GM12878 (cell line): Measurements from ENCODE around the gene DIP2A. TPM values are rescaled to one million over a fixed set of nuclear protein-coding genes. Genes with fewer than 3 reads are reported as not detected.

Source experiments
- ATAC-seq: fragments of 200-7000 bp; cut with Tn5 transposase; 3 replicates; pipeline ENCODE4 v1.9.1; 2020; ENCODE audit warnings: mild to moderate bottlenecking, moderate library complexity
- BruUV-seq: library from RNA; stranded (reverse); fragments of 400-500 nt; replicated peaks from 2 replicates; lab custom pipeline; 2021; lab: Mats Ljungman, UMichigan
- CTCF ChIA-PET: fragments of 300-600 bp; sonication (Branson Sonifier 250); formaldehyde crosslinking; extraction: SDS; loops from one replicate; lab custom pipeline; 2021; ENCODE audit warnings: inconsistent platforms; lab: Yijun Ruan, JAX
- POLR2A ChIA-PET: fragments of 350-600 bp; formaldehyde crosslinking; extraction: SDS; loops from one replicate; lab custom pipeline; 2021; ENCODE audit warnings: inconsistent platforms; lab: Charles Lee
- RAD21 ChIA-PET: fragments of 300-600 bp; sonication (Branson Sonifier 250); formaldehyde crosslinking; loops from one replicate; lab custom pipeline; 2023; ENCODE audit warnings: antibody characterized with exemption; ENCODE audit not compliant: unreplicated experiment; lab: Charles Lee
- SMC1A ChIA-PET: fragments of 300-600 bp; sonication (Branson Sonifier 250); formaldehyde crosslinking; loops from one replicate; lab custom pipeline; 2023; ENCODE audit not compliant: unreplicated experiment, uncharacterized antibody; lab: Charles Lee
- DNase-seq: peaks from one replicate; pipeline ENCODE4 v3.0.0-alpha.2; 2011; ENCODE audit warnings: low read depth, low spot score
- FAIRE-seq: peaks from 3 replicates; lab custom pipeline; 2011; peaks lifted over from hg19 to GRCh38; lab: Jason Lieb, UNC
- H2AFZ ChIP-seq: 2 replicates; pipeline ENCODE4 v1.6.0; 2011; ENCODE audit warnings: low read depth, low read length, control low read depth; ENCODE audit not compliant: control insufficient read depth
- H3K27ac ChIP-seq: 2 replicates; pipeline ENCODE4 v1.5.1; 2011; ENCODE audit warnings: control low read depth; ENCODE audit not compliant: control insufficient read depth, insufficient read depth
- H3K27me3 ChIP-seq, 2 experiments: replicated peaks in 1 of 2; 2 replicates each; pipeline versions ENCODE4 v1.6.0 to v1.6.1; 2011; ENCODE audit warnings: low read length in 1 of 2; ENCODE audit not compliant: control insufficient read depth in 2 of 2, insufficient read depth in 2 of 2
- H3K36me3 ChIP-seq, 2 experiments: 2 replicates each; pipeline ENCODE4 v1.5.1; 2011; ENCODE audit warnings: low read length in 1 of 2; ENCODE audit not compliant: control insufficient read depth in 2 of 2, insufficient read depth in 2 of 2
- H3K4me1 ChIP-seq: 2 replicates; pipeline ENCODE4 v1.6.1; 2011; ENCODE audit warnings: mild to moderate bottlenecking, low read length, moderate library complexity, mixed read lengths; ENCODE audit not compliant: control insufficient read depth, insufficient read depth
- H3K4me2 ChIP-seq: 2 replicates; pipeline ENCODE4 v1.6.0; 2011; ENCODE audit warnings: control low read depth; ENCODE audit not compliant: control insufficient read depth, insufficient read depth
- H3K4me3 ChIP-seq: fragments of 200-600 bp; sonication (generic); 2 replicates; pipeline ENCODE4 v1.5.1; 2016
- H3K79me2 ChIP-seq: 2 replicates; pipeline ENCODE4 v1.6.0; 2011; ENCODE audit warnings: low read length; ENCODE audit not compliant: control insufficient read depth, insufficient read depth
- H3K9ac ChIP-seq: 2 replicates; pipeline ENCODE4 v1.8.0; 2011; ENCODE audit warnings: low read length, control low read depth, mixed read lengths; ENCODE audit not compliant: control insufficient read depth, insufficient read depth
- H3K9me3 ChIP-seq: replicated peaks from 3 replicates; pipeline ENCODE4 v1.5.1; 2011; ENCODE audit warnings: mild to moderate bottlenecking, low read length; ENCODE audit not compliant: control insufficient read depth, insufficient read depth
- H4K20me1 ChIP-seq: 2 replicates; pipeline ENCODE4 v1.6.0; 2011; ENCODE audit not compliant: control insufficient read depth, insufficient read depth
- E2F8 ChIP-seq: fragments of 450-650 bp; IDR thresholded peaks from 2 replicates; pipeline ENCODE4 v1.6.1; 2018; ENCODE audit warnings: mild to moderate bottlenecking, low read depth, moderate library complexity; ENCODE audit not compliant: partially characterized antibody
- EZH2 ChIP-seq: IDR thresholded peaks from 2 replicates; pipeline ENCODE4 v1.6.1; 2012; ENCODE audit warnings: low read depth, mild to moderate bottlenecking, control low read depth, inconsistent platforms, low read length, borderline replicate concordance; ENCODE audit not compliant: control insufficient read depth
- FOXK2 ChIP-seq: fragments of 450-650 bp; IDR thresholded peaks from 2 replicates; pipeline ENCODE4 v1.6.1; 2017; ENCODE audit warnings: mild to moderate bottlenecking, moderate library complexity
- MLLT1 ChIP-seq: fragments of 450-650 bp; IDR thresholded peaks from 2 replicates; pipeline ENCODE4 v1.6.1; 2016; ENCODE audit warnings: mild to moderate bottlenecking
- NBN ChIP-seq: fragments of 450-650 bp; IDR thresholded peaks from 2 replicates; pipeline ENCODE4 v1.6.1; 2016
- NFIC ChIP-seq: IDR thresholded peaks from 2 replicates; pipeline ENCODE4 v1.6.1; 2012; ENCODE audit warnings: low read depth, mild to moderate bottlenecking, inconsistent platforms, low read length, moderate library complexity
- NKRF ChIP-seq: fragments of 450-650 bp; conservative IDR thresholded peaks from 2 replicates; pipeline ENCODE4 v1.6.1; 2017; ENCODE audit warnings: mild to moderate bottlenecking, moderate library complexity
- RELA ChIP-seq: fragments of 450-650 bp; IDR thresholded peaks from 2 replicates; pipeline ENCODE4 v1.8.0; 2014; ENCODE audit warnings: borderline replicate concordance; ENCODE audit not compliant: partially characterized antibody
- TCF12 ChIP-seq: IDR thresholded peaks from 2 replicates; pipeline ENCODE4 v1.6.1; 2011; ENCODE audit warnings: low read depth, mild to moderate bottlenecking, low read length
- ZBTB11 ChIP-seq: fragments of 450-650 bp; formaldehyde crosslinking; IDR thresholded peaks from 2 replicates; pipeline ENCODE4 v1.5.0; 2022; ENCODE audit warnings: mild to moderate bottlenecking, missing genetic modification characterization
- ZNF622 ChIP-seq: fragments of 450-650 bp; IDR thresholded peaks from 2 replicates; pipeline ENCODE4 v1.6.1; 2017; ENCODE audit warnings: mild to moderate bottlenecking, inconsistent platforms
- WGBS: methylation state at CpG from one replicate; pipeline ENCODE4 v1.1.6; 2016; ENCODE audit warnings: low lambda C conversion rate; ENCODE audit not compliant: insufficient replicate concordance, insufficient coverage; ENCODE audit errors: missing lambda C conversion rate; 5-methylcytosine and 5-hydroxymethylcytosine counted together
- in situ Hi-C: fragments of 300-500 bp; cut with MboI; formaldehyde crosslinking; loops from 9 replicates; pipeline ENCODE4 v1.14.3; 2018; ENCODE audit warnings: mixed read lengths
- intact Hi-C: fragments of 100-400 bp; cut with micrococcal nuclease; formaldehyde crosslinking; loops from one replicate; pipeline ENCODE4 v1.14.2; 2022; ENCODE audit not compliant: unreplicated experiment
- polyA plus RNA-seq, 11 experiments: library from polyadenylated mRNA; depleted of rRNA in 4 of 11; unstranded in 6 of 11; stranded (reverse) in 5 of 11; fragments of >200 nt; fragmentation: Nextera tagmentation in 4 of 11; fragmentation: Illumina TruSeq in 1 of 11; extraction: Ambion mirVana in 4 of 11; extraction: Trizol in 1 of 11; gene quantifications; 1 replicate in 1 of 11; 2 replicates in 10 of 11; pipeline versions ENCODE4 v1.2.1 to v1.2.3, GENCODE V29; 2011 to 2016; ENCODE audit warnings: inconsistent platforms in 2 of 11, missing spikeins in 2 of 11, low read depth in 1 of 11
- total RNA-seq, 4 experiments: library from RNA; depleted of rRNA in 3 of 4; stranded (reverse); fragments of >200 nt in 3 of 4; fragmentation: Illumina TruSeq in 1 of 4; extraction: Trizol in 1 of 4; gene quantifications; 2 replicates each; pipeline versions ENCODE4 v1.2.1 to v1.2.3, GENCODE V29; 2013 to 2021

DIP2A gene
- total and polyA plus RNA-seq, 10 of the 15 experiments (the other 5 are each of a cell fraction or from before 2014, with no cell fraction given), result 1.7 to 25.5 (median 12.2) TPM

- TF ChIP-seq E2F8, result no peak
- no peak for TF ChIP-seq NFIC
- no peak for TF ChIP-seq MLLT1
Observed at GRCh38 chr21:46561445-46562090, 102.9 kb downstream of the DIP2A start (continued).

- no peak for DNase-seq
- intact Hi-C loops (no loop called here), in situ Hi-C loops (no loop called here)
- TF ChIP-seq FOXK2, result no peak
- no peak for TF ChIP-seq EZH2
- TF ChIP-seq ZNF622, result no peak
- no peak for TF ChIP-seq ZBTB11 (CRISPR knock-in tag)
- TF ChIP-seq NBN, result no peak
- TF ChIP-seq RELA, result no peak
- no peak for TF ChIP-seq NKRF
- TF ChIP-seq TCF12, result no peak
- Histone ChIP-seq H3K4me3 (no peak overlapping the region), H4K20me1 (no peaks in the 10 kb centered on the region), H3K9me3 (no peaks in the 10 kb centered on the region), H3K79me2 (no peaks in the 10 kb centered on the region), H2AFZ (no peak overlapping the region), H3K36me3 (peaks cover 4 to 13% of the 10 kb centered on the region in 2 experiments; a peak in 3 of 4 replicates), H3K27ac (no peak overlapping the region), H3K9ac (no peak overlapping the region), H3K27me3 (no peaks in the 10 kb centered on the region), H3K4me2 (no peak overlapping the region), H3K4me1 (peaks cover 2% of the 10 kb centered on the region; the same call in 1 of the 2 replicates)
- RAD21 ChIA-PET, result no interaction called here
- SMC1A ChIA-PET, result no interaction called here
- WGBS, result 83% methylated on average over 10 of the region's 10 CpGs
- ATAC-seq, result no peak
- no TSS peak for BruUV-seq
- POLR2A ChIA-PET, result no interaction called here
- CTCF ChIA-PET, result interaction anchor here (0.6 kb wide), 1 partner anchor 25 kb away, joined by 3 read pairs; no protein-coding TSS in a partner anchor
- no peak for FAIRE-seq
Observed at GRCh38 chr21:46562472-46562871, 103.8 kb downstream of the DIP2A start.
